HT1080 (cell line): ENCODE measurements around the gene NOS3. TPM values are rescaled to one million over a fixed set of nuclear protein-coding genes. Genes with fewer than 3 reads are reported as not detected.
"Not testable (repeated sequence)": the region's sequence is repeated elsewhere in the genome, so short reads cannot be mapped to it uniquely, and the experiment has no call there.

ENCODE experiments used
- DNase-seq: peaks from one replicate; pipeline ENCODE4 v3.0.0-alpha.2; 2015; ENCODE audit warnings: low read depth
- total RNA-seq: library from RNA; depleted of rRNA; stranded (reverse); fragments of >200 nt; shearing (Covaris generic); gene quantifications from 2 replicates; pipeline ENCODE4 v1.2.3, GENCODE V29; 2014

The NOS3 gene
- total RNA-seq, 1 experiment from 2014 or later: 94.6 TPM

DNA sequence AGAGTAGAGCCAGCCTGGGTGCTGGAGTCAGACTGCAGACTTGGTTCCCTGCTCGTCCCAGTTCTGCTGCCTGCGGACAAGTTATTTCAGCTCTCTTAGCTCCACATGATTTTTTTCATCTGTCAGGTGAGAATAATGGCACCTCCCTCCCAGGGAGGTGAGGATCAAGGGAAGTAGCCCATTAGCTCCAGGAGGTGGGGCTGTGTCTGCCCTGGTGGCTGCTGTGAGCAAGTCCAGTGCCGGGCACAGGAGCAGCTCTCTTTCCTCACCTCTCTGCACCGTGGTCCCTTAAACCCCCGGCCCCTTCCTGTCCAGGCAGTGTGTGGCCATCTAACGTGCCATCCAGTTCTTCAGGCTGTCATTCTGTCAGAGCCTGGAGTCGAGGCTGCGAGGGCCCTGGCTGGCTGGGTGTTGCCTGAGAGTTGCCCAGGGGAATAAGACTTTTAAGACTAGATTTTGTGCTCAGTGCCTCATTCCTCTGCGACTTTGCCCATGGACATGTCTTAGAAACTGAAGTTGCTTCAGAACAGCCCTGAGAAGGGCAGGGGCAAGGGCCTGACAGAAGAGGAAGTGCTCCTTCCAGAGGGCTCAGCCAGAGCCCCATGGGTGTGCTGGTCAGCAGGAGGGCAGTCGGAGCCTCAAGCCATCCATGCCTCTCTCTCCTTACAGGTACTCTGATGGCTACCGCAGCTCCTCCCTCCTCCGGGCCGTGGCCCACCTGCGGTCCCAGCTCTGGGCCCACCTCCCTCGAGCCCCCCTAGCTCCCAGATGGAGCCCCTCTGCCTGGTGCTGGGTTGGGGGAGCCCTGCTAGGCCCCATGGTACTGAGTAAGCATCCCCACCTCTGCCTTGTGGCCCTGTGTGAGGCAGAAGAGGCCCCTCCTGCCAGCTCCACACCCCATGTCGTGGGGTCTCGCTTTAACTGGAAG lies 42.4 kb downstream of the NOS3 start:
- DNase-seq: no peak

DNA sequence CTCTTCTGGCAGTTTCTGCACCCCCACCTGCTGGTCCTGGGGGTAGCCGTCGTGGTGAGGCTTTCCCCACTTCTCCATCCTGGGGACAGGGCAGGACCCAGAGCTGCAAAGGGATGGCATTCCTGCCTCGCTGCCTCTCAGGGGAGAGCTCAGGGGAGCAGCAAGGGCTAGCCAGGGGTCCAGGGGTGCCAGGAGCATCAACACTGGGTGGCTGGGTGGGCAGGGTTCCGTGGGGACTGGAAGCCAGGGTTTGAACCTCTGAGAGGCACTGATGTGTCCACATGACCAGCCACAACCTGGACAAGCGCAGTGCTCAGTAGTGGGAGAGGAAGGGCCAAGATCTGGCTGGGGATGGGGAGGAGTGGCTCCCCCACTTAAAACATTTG lies 43.0 kb downstream of the NOS3 start:
- no peak for DNase-seq

GRCh38 chr7:151034312-151035025 lies 43.7 kb downstream of the NOS3 start:
- no peak for DNase-seq

DNA sequence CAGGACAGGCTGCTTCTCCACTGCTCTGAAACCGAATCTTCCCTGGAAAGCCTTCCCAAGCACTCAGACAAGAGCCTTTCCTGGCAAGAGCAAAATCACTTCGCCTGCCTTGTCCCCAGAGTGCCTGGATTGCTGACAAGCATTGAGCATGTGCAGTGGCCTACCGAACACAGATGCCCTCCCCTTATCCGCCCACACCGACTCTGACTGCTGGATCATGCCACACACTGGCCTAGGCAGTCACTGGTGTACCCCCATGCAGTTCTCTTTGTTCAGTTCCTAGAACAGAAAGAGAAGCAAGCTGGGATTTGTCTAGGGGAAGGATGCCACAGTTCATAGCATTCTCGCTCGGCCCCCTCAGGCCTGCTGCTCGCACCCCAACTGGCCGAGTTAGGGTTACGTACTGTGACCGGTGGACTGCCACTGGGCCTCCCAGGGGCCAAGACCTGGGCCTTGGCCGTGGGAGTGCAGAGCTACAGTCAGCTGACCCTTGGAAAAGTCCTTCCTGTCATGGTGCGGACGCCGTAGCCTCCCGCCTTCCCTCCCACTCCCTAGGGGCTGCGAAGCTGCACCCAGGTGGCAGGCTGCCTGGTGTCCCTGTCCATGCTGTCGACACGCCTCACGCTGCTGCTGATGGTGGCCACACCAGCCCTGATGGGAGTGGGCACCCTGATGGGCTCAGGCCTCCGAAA lies 44.4 kb downstream of the NOS3 start:
- DNase-seq: no peak

- DNase-seq: no peak
These were observed 45.1 kb downstream of the NOS3 start for GRCh38 chr7:151035902-151036301.

- peak; percentile 98 for DNase-seq
These were observed 48.4 kb downstream of the NOS3 start for GRCh38 chr7:151038951-151039849.

DNA sequence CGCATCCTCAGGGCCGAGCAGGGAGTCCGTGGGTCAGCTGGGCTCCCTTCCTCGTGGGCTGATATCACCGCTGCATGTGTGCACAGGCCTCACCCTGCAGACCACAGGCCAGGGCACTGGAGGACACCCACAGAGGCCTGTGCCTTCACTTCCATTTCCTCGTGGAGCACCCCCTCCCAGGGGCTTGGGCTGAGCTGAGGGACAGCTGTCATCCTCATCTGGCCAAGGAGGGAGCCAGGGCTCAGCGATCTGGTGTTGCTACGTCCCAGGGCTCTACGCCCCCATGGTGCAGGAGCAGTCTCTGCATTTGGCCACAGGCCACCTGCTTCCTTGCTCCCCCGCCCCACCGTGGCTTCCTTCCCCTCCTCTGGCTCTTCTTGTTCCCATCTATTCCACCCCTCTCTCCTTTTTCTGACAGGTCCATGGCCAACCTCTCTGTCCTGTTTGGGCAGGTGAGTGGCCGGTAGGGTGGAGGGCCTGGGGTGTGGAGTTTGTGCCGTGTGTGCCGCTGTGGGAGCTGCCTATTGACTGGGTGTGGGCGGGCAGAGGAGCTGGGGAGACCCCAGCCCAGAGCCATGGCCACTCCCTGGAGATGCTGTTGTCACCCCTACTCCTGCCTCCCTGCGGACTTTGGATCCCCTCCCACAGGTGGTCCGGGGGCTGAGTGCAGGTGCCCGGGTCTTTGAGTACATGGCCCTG lies 49.2 kb downstream of the NOS3 start:
- no peak for DNase-seq

DNA sequence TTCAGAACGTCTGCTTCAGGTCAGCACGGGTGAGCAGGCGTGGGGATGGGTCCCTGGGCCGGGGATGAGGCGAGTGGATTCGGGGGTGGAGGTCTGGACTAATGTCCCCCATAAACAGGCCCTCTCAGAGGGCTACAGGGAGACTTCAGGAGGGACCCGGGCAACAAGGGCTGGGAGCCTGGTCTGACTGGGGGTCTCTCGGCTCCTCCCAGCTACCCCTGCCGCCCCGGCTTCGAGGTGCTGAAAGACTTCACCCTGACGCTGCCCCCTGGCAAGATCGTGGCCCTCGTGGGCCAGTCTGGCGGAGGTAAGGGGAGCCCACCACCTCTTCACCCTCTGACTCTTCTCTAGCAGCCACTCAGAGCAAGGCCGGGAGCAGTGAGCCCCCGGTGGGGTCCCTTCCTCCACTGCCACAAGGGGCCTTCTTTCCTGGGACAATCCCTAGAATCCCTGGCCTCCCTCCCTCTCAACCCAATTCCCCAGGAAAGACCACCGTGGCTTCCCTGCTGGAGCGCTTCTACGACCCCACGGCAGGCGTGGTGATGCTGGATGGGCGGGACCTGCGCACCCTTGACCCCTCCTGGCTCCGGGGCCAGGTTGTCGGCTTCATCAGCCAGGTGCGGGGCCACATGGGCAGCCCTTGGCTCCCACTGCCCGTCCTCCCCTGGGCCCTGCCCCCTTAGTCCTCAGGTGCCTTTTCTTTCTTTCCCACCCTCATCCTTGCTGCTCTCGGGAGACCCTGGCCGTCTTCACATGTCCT lies 50.0 kb downstream of the NOS3 start:
- no peak for DNase-seq

DNA sequence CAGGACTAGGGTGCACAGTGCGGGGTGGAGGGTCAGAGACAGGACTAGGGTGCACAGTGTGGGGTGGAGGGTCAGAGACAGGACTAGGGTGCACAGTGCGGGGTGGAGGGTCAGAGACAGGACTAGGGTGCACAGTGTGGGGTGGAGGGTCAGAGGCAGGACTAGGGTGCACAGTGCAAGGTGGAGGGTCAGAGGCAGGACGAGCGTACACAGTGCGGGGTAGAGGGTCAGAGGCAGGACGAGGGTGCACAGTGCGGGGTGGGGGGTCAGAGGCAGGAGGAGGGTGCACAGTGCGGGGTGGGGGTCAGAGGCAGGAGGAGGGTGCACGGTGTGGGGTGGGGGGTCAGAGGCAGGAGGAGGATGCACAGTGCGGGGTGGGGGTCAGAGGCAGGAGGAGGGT lies 52.6 kb downstream of the NOS3 start:
- not testable (repeated sequence) for DNase-seq

DNA sequence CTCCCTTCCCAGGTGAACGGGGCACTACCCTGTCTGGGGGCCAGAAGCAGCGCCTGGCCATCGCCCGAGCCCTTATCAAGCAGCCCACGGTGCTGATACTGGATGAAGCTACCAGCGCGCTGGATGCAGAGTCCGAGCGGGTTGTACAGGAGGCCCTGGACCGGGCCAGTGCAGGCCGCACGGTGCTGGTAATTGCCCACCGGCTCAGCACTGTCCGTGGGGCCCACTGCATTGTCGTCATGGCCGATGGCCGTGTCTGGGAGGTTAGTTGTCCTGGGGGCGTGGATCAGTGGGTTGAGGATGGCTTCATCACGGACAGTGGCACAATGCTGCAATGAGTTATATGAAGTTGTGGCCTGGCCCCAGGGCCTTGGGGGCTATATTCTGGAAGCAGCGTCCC lies 53.1 kb downstream of the NOS3 start:
- no peak for DNase-seq

GRCh38 chr7:151045262-151045661 lies 54.4 kb downstream of the NOS3 start:
- no peak for DNase-seq

GRCh38 chr7:151045967-151046366 lies 55.1 kb downstream of the NOS3 start:
- no peak for DNase-seq

DNA sequence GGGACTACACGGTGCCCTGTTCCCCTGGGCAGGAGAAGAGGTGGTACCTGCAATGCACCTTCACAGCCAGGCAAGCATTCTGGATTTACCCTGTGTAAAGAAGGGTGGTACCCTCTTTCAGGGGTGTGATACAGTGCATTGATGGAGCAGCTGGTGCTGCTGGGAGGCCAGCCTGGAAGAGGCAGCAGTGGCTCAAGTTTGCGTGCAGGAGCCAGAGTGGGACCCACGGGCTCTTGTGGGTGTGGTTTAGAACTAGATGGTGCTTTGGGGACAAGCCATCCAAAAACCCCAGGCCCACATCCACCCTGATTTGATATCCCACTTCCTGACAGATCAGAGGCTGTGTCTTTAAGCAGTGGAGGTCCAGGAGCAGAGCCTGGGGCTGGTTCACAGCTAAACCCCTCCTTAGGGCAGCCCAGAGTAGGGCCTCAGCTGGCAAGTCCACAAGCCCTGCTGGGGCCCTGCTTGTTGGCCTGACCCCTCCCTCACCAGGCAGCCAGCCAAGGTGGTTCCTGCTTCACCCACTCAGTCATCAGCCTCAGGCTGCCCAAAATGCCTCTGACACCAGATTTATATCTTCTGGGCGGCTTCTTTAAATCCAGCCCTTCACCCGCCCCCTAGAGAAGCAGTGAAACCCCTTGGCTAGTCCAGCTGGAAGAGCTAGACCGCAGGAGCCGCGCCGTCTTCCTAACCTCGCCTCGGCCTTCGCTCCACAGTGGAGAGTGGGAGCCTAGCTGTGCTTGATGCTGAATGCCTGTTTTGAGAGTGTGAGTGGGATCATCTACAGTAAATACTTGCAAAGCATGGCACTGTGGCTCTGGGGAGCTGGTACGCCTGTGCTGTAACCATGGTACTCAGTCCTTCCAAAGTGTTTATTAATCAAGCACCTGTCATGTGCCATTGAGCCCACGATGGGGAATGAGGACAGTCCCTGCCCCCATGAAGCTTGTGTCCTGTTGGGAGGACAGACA lies 56.1 kb downstream of the NOS3 start:
- DNase-seq: peak; percentile 34

- DNase-seq: no peak
These were observed 57.4 kb downstream of the NOS3 start, which contains the start of gene ASIC3 for GRCh38 chr7:151047976-151048815. TSS of gene ASIC3 (plus strand) at chr7:151048531. CDS start at chr7:151048886, 355 bp downstream.

GRCh38 chr7:151048911-151049463 lies 58.2 kb downstream of the NOS3 start:
- no peak for DNase-seq

DNA sequence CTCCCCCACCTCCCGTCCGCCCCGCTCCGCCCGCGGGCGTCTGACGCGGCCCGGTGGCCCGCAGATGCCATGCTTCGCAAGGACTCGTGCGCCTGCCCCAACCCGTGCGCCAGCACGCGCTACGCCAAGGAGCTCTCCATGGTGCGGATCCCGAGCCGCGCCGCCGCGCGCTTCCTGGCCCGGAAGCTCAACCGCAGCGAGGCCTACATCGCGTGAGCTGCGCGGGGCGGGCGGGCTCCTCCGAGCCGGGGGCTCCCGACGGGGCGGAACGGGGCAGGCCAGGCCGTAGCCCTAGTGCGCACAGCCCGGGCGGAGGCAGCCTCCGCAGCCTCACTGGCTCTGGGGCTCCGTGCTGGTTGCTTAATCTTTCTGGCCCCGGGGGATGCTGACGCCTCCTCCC lies 60.3 kb downstream of the NOS3 start:
- DNase-seq: no peak

DNA sequence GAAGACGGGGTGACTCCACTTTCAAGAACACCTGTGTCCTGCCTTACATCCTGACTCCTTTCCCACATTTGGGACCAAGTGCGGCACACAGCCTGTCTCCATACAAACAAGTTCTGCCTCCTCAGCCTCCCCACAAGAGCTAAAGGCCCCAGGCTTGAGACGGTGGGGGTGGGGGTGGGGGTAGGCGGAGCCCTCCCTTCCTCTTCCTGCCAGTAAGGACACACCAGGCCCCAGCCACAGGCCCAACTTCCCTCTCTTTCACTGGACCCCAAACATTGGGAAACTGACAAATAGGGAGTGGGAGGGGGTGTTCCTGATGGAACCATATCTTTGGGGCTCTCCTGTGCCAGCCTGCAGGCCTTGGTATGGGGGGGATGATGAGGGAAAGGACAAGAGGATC lies 62.3 kb downstream of the NOS3 start:
- DNase-seq: no peak
